ENCODE measurements around the gene AUTS2.

AUTS2 gene

GRCh38 chr7:70189776-70190175 is 591.5 kb downstream of the AUTS2 start:
- no peak for DNase-seq (ENCODE audit: low spot score)

DNA sequence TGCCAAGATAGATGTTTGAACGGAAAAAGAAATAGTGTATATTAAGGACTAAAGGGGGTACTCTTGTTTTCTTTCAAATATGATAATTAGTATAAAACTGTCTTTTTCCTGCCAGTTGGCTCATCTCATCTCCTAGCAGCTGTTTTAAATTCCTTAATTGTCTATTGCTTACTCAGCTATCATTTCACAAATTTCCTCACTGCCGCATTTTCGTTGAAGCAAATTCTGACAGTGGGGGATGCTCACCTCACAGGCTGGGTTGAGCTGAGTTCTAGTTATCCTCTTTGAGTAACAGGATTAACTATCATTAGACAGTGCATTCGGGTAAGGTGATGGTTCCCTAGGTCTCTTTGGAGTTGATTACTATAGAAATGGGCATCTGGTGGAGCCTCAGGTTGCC is 592.0 kb downstream of the AUTS2 start:
- DNase-seq (ENCODE audit: low spot score): no peak

DNA sequence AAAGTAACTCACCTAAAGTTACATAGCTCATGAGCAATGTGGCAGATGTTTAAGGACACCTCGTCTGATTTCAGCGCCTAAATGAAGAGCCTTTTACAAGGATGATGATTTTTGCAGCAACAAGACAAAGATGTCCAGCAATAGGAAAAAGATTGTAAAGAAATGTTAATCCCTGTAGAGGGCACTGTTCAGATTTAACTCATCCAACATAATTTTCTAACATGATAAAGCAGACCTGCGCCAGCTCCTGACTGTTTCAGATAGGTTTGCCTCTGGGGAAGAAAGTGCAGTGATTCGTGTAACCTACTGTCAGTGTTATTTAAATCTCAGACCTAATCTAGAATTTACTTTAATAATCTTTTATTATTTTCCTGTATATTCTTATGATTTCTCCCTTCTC is 595.2 kb downstream of the AUTS2 start:
- peak; percentile 37 for DNase-seq (ENCODE audit: low spot score)

DNA sequence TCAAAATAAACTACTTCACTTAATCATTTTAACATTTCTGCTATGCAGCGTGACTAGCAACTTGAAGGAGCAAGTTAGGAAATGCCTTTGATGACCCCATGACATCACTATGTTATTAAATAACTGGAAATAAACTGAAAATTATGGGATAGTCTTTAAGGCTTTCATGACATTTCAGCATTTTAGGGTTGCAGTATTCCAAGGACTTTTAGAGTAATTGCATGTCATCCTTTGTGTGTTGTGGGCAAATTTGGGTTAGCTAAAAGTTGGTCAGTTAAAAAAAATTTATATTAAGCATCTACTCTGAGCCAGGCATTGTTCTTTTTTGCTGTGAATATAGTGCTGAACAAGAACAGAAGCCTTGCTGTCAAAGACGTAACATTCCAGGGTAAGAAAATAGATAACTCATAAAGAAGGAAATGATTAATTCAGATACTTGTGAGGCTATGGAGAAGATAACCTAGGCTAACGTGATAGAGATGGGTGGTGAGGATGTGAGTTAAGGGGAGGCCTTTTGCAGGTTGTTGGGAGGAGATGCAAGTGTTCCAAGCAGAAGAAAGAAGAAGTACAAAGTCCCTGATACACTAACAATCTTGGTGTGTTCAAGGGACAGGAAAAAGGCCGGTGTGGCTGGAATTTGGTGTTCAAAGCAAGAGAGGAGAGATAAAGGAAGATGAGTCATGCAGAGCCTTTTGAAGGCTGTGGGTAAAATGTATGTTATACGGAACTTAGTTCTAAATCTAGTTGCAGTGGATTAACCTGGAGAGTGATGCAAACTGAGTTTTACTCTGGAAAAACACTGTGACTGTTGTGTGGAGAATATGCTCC is 610.2 kb downstream of the AUTS2 start:
- DNase-seq (ENCODE audit: low spot score): no peak

- DNase-seq (ENCODE audit: low spot score): no peak
Measured at GRCh38 chr7:70210200-70210935, 612.1 kb downstream of the AUTS2 start.

DNA sequence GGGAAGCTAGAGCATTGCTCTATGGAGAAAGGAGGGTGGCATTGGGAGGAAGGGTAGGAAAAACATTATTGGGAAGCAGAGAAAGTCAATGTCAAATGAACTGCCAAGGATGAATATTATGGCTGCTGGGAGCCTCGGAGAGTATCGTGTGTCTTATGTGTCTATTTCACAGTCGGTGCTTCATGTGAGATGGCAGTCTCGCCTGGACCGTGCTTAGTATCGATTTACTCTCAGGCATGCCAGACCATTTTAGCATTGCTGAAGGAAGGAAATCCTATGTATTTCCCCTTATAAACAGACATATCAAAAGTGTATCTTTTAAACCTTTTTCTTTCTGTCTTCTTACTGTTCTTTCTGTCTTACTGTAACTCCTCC is 612.6 kb downstream of the AUTS2 start:
- DNase-seq (ENCODE audit: low spot score): no peak

DNA sequence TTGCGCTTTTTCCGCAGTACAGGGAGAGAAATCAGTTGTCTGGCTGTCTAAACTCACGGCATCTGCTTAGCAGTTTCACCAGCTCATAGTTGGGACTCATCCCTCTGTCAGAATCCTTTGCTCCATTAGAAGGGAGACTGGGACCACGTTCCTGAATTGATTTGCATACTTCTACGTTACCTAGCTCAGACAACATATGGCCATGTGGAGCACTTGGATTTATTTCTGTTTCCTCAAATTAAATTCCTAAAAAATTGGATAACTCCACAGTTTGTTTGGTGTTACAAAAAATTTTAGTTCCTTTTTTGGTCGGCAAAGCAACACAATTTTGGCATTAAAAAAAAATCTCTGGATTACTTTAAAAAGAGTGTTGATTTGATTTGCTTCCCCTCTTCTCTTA is 614.0 kb downstream of the AUTS2 start:
- no peak for DNase-seq (ENCODE audit: low spot score)

GRCh38 chr7:70214071-70214470 is 615.8 kb downstream of the AUTS2 start:
- DNase-seq (ENCODE audit: low spot score): no peak

DNA sequence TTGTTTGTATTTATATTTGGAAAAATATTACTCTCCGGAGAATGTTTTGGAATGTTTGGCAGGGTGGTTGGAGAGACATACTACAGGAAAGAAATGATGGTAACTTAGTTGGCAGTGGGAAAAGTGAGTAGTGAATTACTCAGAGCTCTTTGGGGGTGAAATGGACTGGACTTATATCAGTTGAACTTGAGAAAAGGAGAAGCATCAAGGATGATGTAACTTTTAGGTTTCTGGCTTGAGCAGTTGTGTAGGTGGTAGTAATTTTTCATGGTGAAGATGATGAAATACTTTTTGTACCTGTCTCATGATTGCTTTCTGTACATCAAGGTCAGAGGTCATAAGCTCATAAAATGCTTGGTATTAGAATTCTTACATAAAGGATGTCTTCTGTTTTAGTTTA is 617.2 kb downstream of the AUTS2 start:
- peak; percentile 72 for DNase-seq (ENCODE audit: low spot score)

DNA sequence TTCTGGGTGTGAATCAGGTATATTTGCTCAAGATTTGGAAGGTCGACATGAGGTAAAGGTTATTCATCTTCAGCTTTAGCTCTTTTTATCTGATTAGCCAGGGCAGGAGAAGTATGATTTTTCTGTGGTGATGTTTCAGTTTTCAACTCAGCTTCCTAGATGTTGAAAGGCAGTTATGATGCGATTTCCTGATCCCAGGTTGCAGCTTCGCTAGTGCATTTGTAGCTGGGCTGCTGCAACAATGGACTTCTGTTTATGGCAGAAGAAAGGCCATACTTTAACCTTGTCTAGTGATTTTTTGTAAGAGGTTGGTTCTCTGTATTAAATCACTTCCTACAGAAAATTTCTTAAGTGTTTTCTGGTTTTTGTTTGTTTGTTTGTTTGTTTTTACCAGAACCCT is 619.3 kb downstream of the AUTS2 start:
- no peak for DNase-seq (ENCODE audit: low spot score)

DNA sequence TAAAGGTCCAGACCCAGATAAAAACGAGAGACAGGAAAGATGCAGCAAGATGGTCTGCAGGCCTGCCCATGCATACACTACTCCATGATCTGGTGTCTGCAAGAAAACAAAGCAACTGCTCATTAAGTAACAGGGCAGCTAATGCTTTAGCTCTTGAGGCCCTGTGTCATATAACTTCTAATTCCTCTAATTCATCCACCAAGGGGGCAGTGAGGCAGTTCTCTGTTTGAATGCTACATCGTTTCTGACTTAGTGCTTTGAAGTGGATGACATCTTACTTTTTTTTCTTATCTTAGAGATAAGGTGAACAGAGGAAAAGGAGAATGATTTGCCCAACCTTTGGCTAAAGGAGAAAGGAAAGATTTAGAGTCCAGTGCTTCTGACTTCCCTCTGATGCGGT is 619.7 kb downstream of the AUTS2 start:
- no peak for DNase-seq (ENCODE audit: low spot score)

DNA sequence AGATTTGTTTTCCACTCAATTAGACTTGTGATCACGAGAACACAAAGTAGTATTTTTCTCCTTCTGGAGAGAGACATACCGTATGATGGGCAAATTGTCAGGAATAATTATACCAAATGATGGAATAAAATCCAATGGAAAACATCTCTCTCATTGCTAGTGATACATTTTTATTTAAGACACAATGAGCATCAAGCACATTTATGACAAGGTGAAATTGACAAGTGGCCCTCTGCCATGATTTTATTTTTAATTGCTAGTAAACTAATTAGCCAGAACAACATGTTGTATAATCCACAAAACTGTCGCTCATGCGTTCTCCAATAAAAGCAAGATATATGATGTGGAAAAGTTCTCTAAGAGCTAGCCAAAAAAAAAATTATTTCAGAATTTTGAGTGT is 620.8 kb downstream of the AUTS2 start:
- DNase-seq (ENCODE audit: low spot score): no peak

DNA sequence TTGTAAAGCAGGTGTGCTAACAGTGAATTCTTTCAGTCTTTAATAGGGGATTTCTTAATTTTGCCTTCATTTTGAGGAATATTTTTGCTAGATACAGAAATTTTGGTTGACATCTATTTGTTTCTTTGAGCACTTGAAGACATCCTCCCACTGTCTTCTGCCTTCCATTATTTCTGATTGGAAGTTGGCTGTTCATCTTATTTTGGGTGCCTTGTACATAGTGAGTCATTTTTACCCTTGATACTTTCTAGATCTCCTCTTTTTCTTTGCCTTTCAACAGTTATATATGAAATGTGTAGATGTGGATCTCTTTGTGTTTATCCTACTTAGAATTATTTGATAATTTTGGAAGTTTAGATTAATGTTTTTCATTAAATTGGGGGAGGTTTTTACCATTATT is 631.0 kb downstream of the AUTS2 start:
- DNase-seq (ENCODE audit: low spot score): no peak

DNA sequence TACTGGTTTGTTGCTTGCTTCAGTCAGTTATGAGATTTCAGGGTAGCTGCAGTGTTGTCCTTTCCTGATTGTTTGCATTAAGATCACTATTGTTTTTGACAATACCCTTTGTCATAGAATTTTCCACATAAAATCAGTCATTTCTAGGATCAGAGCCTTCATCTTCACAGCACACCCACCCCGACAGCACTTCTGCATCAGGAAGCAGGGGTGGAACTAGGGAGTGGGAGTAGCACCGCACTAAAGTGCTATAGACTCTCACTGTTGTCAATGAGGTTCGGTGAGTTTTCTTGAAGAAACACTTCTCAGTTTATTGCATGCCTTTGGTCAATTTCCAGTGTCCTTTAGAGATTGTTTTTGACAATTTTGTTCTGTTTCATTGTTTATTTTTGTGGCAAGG is 632.5 kb downstream of the AUTS2 start:
- no peak for DNase-seq (ENCODE audit: low spot score)

DNA sequence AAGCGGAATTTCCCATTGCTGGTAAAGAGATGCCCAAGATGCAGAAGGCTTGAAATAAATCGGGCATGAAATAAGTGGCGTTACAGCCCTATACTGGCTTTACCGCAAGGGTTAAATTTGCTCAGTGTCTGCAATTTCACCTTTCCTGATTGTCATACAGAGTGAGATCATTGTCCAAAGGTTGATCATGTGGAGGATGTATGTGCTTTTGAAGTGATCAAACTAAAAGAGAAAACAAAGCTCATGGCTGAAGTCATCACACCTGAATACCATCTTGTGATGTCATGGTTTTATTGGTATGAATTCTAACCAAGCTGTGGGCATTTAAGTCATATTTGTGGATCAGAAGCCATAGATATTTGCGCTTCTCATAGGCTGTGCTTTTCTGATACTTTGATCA is 635.5 kb downstream of the AUTS2 start:
- no peak for DNase-seq (ENCODE audit: low spot score)

- no peak for DNase-seq (ENCODE audit: low spot score)
Measured at GRCh38 chr7:70237256-70237655, 639.0 kb downstream of the AUTS2 start.

DNA sequence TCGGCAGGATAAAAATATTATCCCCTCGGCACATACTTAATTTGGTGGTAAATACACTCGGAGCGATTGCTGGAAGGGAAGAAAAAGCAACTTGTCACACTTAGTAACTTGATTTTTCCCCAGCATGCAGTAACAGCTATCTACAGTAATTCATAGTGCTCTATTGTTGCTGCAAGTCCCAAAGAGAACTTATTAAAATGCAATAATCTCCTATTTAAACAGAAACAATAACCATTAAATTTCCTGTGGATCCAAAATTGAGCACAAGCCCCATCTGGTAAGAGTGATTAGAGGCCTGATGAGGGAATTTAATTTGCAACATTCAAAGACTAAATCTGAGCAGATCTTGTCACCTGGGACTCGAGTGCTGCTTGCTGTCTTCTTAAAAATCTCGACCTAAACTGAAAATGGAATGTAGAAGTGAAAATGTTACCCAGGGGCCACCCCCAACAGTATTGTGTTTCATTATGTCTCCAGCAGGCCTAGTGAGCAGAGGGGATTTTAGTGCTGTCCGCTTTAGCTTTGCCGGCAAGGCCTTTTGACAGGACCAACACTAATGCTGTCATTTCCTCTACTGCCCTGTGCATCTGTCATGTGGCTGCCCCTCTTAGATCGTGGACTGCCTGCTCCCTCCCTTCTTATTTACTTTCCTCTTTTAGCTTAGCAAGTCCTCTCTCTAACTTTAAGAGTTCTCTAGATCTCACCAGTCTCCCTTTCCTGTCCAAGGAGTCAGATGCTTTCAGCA is 639.7 kb downstream of the AUTS2 start:
- DNase-seq (ENCODE audit: low spot score): no peak

GRCh38 chr7:70239918-70240317 is 641.6 kb downstream of the AUTS2 start:
- DNase-seq (ENCODE audit: low spot score): no peak

GRCh38 chr7:70240873-70241272 is 642.6 kb downstream of the AUTS2 start:
- no peak for DNase-seq (ENCODE audit: low spot score)

DNA sequence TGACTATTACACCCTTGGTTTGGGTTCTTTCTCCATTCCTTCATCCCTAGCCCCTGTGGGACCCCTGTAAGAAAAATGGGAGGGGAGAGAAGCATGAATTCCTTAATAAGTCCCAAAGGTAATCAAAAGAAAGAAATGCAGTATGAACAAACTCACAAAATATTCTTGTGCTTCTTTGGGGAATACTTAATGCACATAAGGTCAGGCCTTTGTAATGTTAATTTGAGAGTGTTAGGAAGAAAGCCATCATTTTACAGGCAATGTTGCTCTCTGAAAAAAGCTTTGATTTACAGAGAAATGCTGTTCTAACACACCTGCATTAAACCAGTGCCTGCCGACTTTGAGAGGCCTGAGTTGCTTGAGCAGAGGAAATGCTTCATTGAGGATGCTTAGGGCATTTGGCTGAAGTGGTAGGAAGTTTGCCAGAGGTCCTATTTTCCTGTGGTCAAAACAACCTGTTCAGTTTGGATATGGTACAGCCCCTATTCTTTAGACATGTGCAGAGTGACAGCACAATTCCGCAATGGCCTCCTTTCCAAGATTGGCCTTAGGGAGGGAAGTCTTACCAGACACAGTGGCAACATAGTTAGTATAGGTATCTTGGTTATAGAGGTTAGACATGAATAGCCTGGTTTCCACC is 643.4 kb downstream of the AUTS2 start:
- no peak for DNase-seq (ENCODE audit: low spot score)

- DNase-seq (ENCODE audit: low spot score): no peak
Measured at GRCh38 chr7:70242826-70243225, 644.6 kb downstream of the AUTS2 start.

DNA sequence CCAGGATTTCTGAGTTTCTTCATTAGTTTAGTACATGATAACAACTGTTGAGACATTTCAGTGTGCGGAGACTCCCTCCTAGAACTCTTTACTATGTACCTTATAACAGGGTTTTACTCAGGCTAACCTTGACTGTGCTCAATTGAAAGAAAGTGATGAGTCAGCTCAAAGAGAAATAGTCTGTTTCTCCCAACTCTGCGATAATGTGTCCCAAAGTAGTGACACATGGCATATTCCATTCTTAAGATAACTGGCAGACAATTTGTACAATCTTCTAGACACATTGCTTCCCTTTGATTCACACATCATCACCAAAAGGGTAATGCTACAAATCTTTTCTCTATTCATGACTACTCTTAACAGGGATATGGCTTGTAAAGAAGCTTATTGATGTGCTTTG is 645.2 kb downstream of the AUTS2 start:
- no peak for DNase-seq (ENCODE audit: low spot score)

- no peak for DNase-seq (ENCODE audit: low spot score)
Measured at GRCh38 chr7:70257921-70258320, 659.6 kb downstream of the AUTS2 start.
